Activated CD4-positive, CD25-positive, alpha-beta regulatory T cell treated with anti-CD3 and anti-CD28 coated beads, Interleukin-2, amount 50 U/mL, for 24 hours (primary cell): Measurements from ENCODE around the gene FAM89A.

Source experiments
- ATAC-seq, 2 donors: fragments of 150-1000 bp; cut with Tn5 transposase; one replicate each; pipeline ENCODE4 v1.10.0; 2021; ENCODE audit warnings: mild to moderate bottlenecking in 1 of 2, moderate library complexity in 1 of 2

FAM89A gene

GRCh38 chr1:231040019-231040799 lies at the start of gene FAM89A:
Gene FAM89A (minus strand): TSS chr1:231040254. CDS start chr1:231040211, 43 bp downstream.
- peak; percentile 66 to 70 for ATAC-seq

- no peak for ATAC-seq
These were observed 44.3 kb upstream of the FAM89A start for GRCh38 chr1:231084353-231084752.

- ATAC-seq, result no peak
These were observed 39.1 kb upstream of the FAM89A start for GRCh38 chr1:231079163-231079562.

GRCh38 chr1:231078250-231078649 lies 38.2 kb upstream of the FAM89A start:
- ATAC-seq, result no peak

- no peak for ATAC-seq
These were observed 36.7 kb upstream of the FAM89A start for GRCh38 chr1:231076802-231077201.

- ATAC-seq, result no peak
These were observed 35.4 kb upstream of the FAM89A start for GRCh38 chr1:231075497-231075896.

- no peak for ATAC-seq
These were observed 35.0 kb upstream of the FAM89A start for GRCh38 chr1:231075020-231075419.

- no peak for ATAC-seq
These were observed 34.0 kb upstream of the FAM89A start for GRCh38 chr1:231074046-231074445.

GRCh38 chr1:231073331-231073730 lies 33.3 kb upstream of the FAM89A start:
- ATAC-seq, result no peak

- ATAC-seq, result no peak
These were observed 32.5 kb upstream of the FAM89A start for GRCh38 chr1:231072502-231073094.

- no peak for ATAC-seq
These were observed 32.0 kb upstream of the FAM89A start for GRCh38 chr1:231072041-231072440.

- no peak for ATAC-seq
These were observed 30.8 kb upstream of the FAM89A start for GRCh38 chr1:231070758-231071444.

- no peak for ATAC-seq
These were observed 29.3 kb upstream of the FAM89A start for GRCh38 chr1:231069333-231069732.

GRCh38 chr1:231068762-231069161 lies 28.7 kb upstream of the FAM89A start:
- ATAC-seq, result no peak

GRCh38 chr1:231065510-231066241 lies 25.6 kb upstream of the FAM89A start:
- ATAC-seq, result no peak

- no peak for ATAC-seq
These were observed 24.4 kb upstream of the FAM89A start for GRCh38 chr1:231064418-231064817.

GRCh38 chr1:231063331-231063730 lies 23.3 kb upstream of the FAM89A start:
- no peak for ATAC-seq

GRCh38 chr1:231062500-231063270 lies 22.6 kb upstream of the FAM89A start:
- ATAC-seq, result no peak

- ATAC-seq, result no peak
These were observed 19.6 kb upstream of the FAM89A start for GRCh38 chr1:231059566-231060193.

GRCh38 chr1:231058416-231059109 lies 18.5 kb upstream of the FAM89A start:
- no peak for ATAC-seq

- no peak for ATAC-seq
These were observed 17.4 kb upstream of the FAM89A start for GRCh38 chr1:231057410-231057809.
